Amygdala (tissue), 56 donors: ENCODE measurements around the gene TULP3.

Source experiments
- DNase-seq, 56 donors: peaks; one replicate each; lab custom pipeline; 2025; lab: John Stamatoyannopoulos, UW

The TULP3 gene

DNA sequence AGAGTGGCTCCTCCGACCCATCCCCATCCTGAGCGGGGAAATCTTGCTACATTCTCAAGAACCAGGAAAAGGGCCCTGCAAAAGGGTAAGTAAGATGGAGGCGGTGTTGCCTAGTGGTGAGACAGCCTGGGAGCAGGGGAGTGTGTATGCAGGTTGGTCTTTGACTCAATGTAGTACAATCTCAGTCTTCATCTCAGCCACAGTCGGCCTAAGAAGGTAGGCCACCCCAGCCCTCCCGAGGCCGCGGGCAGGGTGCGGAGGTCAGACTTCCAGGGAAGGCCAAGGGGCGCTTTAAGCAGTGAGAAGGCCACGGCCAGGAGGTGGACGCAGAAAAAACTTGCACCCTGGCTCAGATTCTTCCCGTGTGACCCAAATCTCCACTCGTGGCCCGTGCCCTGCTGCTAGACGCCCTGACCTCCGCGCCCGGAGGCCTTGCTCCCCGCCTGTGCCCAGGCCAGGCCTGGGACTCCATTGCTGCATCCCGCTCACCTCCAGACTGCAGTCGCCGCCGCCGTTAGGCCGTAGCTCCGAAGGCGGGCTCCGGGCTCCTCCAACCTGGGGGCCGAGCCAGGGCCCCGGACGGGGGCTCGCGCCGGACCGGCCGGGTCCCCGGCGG lies 14.2 kb upstream of the TULP3 start:
- DNase-seq = no peak

DNA sequence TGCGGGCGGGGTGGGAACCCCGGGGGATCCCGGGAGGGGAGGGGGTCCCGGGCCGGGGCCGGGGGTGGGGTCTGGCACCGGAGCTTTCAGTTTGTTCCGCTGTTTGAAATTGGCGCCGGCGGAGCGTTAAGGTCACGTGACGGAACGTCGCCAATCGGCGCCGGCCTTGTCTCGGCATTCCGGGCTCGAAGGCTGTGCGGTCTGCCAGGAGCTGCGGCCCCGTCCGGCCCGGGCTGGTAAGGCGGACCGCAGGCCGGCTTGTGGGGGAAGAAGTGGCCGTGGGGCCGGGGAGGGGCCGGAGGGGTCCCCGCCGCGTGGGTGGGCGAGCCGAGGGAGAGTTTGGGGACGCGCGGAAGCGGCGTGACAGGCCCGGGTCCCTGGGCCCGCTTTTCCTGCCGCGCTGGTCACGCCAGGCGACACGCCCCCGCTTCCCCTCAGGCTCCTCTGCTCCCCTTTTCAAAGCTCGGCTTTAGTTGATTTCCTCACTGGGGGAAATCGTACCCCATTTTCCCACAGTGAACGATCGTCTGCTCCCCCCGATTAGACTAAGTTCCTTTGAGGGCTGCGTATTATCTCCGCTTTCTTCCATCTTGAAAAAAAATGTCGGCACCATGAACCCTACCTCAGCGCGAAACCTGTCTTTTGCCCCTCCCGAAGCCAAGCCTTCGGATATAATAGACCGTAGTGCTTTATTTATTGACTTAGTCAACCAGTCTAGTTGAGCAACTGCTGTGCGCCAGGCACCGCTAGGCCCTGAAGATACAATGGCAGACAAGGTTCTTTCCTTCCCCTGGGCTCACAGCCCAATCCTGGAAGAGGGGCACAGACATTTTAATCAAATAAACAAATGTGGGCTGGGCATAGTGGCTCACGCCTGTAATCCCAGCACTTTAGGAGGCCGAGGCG lies 13.4 kb upstream of the TULP3 start, which contains the start of the genes FOXM1 and RHNO1:
FOXM1 (minus strand) TSS at position 128 of the 906 bp plus-strand sequence. CDS start 2,696 bp downstream, outside the sequence.
RHNO1 (plus strand) TSS at position 177 of the 906 bp plus-strand sequence. CDS start 8,144 bp downstream, outside the sequence.
- peak; percentile 26 to 96 (median 83) for DNase-seq

DNA sequence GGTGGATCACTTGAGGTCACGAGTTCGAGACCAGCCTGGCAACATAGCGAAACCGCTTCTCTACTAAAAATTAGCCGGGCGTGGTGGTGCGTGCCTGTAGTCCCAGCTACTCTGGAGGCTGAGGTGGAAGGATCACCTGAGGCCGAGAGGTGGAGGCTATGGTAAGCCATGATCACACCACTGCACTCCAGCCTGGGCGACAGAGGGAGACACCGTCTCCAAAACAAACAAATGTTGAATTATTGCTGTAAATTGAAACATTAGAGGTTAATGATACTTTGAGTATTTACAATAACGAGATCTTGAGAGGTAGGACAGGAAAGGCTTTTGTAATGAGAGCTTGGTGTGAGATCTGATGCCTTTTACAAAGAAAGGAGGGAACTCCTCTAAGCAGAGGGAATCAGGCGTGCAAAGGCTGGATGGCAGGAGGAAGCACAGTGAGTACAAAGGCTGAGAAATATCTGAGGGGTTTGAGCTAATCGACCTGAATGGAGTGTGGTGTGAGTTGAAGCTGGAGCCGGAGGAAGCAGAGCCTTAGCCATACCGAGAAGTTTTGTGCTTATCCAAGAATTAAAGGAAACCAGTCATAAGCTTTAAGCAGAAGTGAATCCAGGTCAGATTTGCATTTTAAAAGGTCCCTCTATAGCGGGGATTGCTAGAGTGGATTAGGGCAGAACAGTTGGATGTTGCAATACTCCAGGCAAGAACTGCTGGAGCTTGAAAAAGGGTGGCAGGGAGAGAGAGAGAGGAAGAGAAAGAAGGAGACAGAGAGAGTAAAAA lies 12.5 kb upstream of the TULP3 start:
- peak in 2 of 56 donors; percentile 11 to 27 for DNase-seq

DNA sequence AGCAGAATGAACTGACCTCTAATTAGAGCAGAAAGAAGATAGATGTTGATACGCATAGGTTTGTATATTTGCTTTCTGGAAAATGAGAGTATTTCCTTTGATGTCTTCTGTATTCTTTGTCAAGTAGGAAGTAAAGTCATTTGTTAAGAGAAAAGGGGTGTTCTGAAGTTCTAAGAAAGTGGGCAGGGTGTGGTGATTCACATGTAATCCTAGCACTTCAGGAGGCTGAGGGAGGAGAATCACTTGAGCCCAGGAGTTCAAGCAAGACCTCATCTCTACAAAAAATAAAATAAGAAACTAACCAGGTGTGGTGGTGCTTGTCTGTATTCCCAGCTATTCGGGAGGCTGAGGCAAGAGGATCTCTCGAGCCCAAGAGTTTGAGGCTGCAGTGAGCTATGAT lies 10.8 kb upstream of the TULP3 start:
- no peak for DNase-seq

DNA sequence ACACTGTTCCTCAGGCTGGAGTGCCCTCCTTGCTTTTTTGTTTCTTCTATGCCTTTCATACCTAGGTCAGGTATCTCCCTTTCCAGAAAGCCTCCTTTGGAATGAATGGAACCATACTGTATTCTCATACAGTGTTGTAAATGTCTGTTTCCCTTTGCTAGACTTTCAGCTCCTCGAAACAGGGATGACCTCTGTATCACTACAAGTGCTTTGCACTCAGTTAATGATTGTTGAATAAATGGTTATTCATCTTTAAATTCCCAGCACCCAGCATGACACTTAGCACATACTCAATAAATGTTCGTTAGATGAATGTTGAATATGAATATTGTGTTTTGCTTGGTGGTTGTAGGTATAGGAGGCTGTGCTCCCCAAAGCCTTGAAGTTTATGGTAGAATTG lies 5.9 kb upstream of the TULP3 start:
- DNase-seq = no peak

GRCh38 chr12:2886768-2887450 lies 3.8 kb upstream of the TULP3 start:
- DNase-seq = no peak

DNA sequence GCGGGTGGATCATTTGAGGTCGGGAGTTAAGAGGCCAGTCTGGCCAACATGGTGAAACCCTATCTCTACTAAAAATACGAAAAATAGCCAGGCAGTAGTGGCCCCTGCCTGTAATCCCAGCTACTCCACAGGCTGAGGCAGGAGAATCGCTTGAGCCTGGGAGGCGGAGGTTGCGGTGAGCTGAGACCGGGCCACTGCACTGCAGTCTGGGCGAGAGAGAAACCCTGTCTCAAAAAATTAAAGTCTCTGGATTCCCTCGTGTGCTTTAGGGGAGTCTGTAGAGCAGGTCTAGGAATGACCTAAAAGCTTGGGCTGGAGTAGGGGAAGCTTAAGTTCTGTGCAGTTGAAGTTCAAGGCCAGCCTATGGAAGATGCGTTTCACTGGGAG lies 697 bp upstream of the TULP3 start:
- no peak for DNase-seq

DNA sequence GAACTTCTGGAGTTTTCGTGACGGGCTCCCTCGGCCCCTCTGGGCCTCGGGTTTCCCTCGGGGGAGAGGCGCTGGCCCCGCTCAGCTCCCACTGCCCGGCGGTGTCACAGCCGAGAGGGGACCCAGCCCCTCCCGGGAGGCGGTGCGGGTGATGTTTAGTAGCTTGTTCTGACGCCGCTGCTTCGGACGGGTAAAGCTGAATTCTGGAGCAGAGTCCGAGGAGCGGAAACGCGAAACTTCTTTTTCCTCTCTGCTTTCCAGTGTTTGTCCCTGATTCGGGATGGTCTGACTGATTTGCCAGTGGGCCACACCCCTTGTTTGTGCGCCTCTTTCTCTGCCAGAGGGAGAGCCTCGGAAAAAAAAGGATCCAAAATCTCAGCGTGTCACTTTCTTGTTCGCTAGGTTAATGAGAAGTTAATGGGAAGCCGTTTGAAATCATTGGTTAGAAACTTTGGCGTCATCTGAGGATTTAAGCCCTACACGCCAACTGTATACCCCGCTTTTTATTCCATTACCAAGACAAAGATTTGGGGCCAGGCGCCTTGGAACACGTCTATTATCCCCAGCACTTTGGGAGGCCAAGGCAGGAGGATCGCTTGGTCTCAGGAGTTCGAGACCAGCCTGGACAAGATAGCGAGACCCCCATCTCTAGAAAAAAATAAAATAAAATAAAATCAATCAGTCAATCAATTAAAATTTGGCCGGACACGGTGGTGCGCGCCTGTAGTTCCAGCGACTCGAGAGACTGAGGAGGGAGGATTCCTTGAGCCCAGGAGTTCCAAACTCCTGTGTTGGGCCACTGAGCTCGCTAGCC lies 756 bp downstream of the TULP3 start:
- peak in 39 of 56 donors; percentile 17 to 79 (median 54) for DNase-seq

GRCh38 chr12:2892246-2892645 lies 1.6 kb downstream of the TULP3 start:
- no peak for DNase-seq

GRCh38 chr12:2893007-2893406 lies 2.3 kb downstream of the TULP3 start:
- no peak for DNase-seq

- DNase-seq = peak in 3 of 56 donors; percentile 5 to 9 (median 8)
Measured at GRCh38 chr12:2895051-2895451, 4.4 kb downstream of the TULP3 start.

- DNase-seq = no peak
Measured at GRCh38 chr12:2895511-2895910, 4.8 kb downstream of the TULP3 start.

- DNase-seq = no peak
Measured at GRCh38 chr12:2897418-2897817, 6.7 kb downstream of the TULP3 start.

DNA sequence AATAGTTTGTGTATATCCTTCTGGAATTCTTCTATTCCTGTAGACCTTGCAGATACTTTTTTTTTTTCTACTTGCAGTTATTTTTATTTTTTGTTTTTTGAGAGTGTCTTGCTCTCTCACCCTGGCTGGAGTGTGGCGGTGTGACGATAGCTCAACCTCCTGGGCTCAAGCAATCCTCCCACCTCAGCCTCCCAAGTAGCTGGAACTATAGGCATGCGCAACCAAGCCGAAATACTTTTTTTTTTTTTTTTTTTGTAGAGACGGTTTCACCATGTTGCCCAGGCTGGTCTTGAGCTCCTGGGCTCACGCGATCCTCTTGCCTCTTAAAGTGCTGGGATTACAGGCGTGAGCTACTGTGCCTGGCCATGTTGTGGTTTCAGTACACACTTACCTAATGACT lies 10.0 kb downstream of the TULP3 start:
- no peak for DNase-seq

DNA sequence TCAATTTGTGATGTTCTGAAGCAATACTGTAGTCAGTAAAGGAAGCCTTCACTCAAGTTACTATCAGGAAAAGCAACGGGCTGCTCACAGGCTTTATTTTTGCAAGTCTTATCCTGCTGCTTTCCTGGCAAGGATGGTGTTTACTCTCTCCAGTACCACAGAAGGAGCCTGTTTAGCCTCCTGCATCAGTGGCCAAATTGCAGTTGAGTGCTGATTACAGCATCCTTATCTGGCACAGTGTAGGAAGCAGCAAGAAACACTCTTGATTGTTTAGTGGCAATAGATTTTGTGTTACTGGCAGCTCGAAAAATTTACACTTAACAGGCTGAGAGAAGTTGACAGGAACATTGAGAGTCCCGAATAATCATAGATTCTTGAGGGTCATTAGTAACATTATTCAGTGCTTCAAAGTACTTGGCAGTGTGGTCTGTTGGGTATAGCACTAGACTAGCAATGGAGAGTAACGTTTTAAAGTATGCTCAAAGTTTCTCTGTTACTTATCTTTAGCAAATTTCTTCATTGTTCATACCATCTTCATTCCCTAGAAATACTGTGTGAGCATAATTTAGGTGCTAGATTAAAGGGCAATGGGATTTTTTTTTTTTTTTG lies 11.7 kb downstream of the TULP3 start:
- DNase-seq = peak in 41 of 56 donors; percentile 3 to 71 (median 25)

GRCh38 chr12:2904260-2904659 lies 13.6 kb downstream of the TULP3 start:
- DNase-seq = no peak

- no peak for DNase-seq
Measured at GRCh38 chr12:2912216-2912575, 21.5 kb downstream of the TULP3 start.

GRCh38 chr12:2919249-2919648 lies 28.6 kb downstream of the TULP3 start:
- no peak for DNase-seq

DNA sequence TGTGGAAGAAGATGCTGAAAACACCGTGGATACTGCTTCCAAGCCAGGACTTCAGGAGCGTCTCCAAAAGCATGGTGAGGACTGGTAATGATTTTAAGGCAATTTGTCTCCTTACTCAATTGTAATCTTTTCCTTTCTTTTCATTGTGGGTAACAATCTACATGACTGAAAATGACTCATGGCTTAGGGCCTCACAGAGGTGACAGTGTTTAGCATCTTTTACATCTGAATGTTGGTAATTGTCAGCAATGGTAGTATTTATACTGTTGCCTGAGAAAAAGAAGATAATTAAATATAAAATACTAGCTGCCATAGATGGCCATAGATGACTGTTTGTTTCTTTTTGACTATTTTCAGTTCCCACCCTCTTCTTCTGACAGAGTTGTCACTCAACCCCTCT lies 31.6 kb downstream of the TULP3 start:
- no peak for DNase-seq
